Measurements from ENCODE around the gene DAB1.

The DAB1 gene

GRCh38 chr1:57137980-57138379 is 285.9 kb downstream of the DAB1 start (continued):
- no peak for TF ChIP-seq REST (tag by site-specific recombination; IDR thresholded peaks at IDR 0.05)
- no peak for TF ChIP-seq SP3 (tag by site-specific recombination; IDR thresholded peaks at IDR 0.05)
- TF ChIP-seq ZNF146 (tag by site-specific recombination; IDR thresholded peaks at IDR 0.05): no peak
- no peak for TF ChIP-seq ZNF140 (tag by site-specific recombination; IDR thresholded peaks at IDR 0.05)

GRCh38 chr1:57134803-57135202 is 289.1 kb downstream of the DAB1 start:
- Histone ChIP-seq H3K4me1 (ENCODE audit: control insufficient read depth, insufficient read depth, low read length) (no peaks in the 10 kb centered on the region), H3K27ac (ENCODE audit: extremely low read depth, low read depth, low read length) (no peak overlapping the region), H3K9me3 (ENCODE audit: control insufficient read depth, insufficient read depth, low read depth, low read length) (no peaks in the 10 kb centered on the region), H3K4me3 (ENCODE audit: low read depth, low read length) (no peak overlapping the region), H3K36me3 (ENCODE audit: control insufficient read depth in 2 of 2, insufficient read depth in 1 of 2, low read length in 2 of 2) (no peaks in the 10 kb centered on the region)
- ChIA-PET CTCF (interaction anchor here (0.5 kb wide), 1 partner anchor 48 kb away, joined by 3 read pairs; no protein-coding TSS in a partner anchor), POLR2A (no interaction called here)
- TF ChIP-seq ZBTB11 (tag by site-specific recombination; conservative IDR thresholded peaks at IDR 0.05; ENCODE audit: low read depth) (no peak), ZNF146 (tag by site-specific recombination; IDR thresholded peaks at IDR 0.05) (no peak), ZNF2 (tag by site-specific recombination; IDR thresholded peaks at IDR 0.05) (no peak), ZNF513 (tag by site-specific recombination; IDR thresholded peaks at IDR 0.05) (no peak), MZF1 (tag by site-specific recombination; IDR thresholded peaks at IDR 0.05; ENCODE audit: borderline replicate concordance) (no peak), ZNF24 (tag by site-specific recombination; IDR thresholded peaks at IDR 0.05) (no peak)

- no peak overlapping the region for H3K4me3 ChIP-seq (ENCODE audit: low read depth, low read length)
- ChIA-PET CTCF (no interaction called here), POLR2A (no interaction called here)
- no peaks in the 10 kb centered on the region for H3K4me1 ChIP-seq (ENCODE audit: control insufficient read depth, insufficient read depth, low read length)
- no peak overlapping the region for H3K27ac ChIP-seq (ENCODE audit: extremely low read depth, low read depth, low read length)
- H3K36me3 ChIP-seq (ENCODE audit: control insufficient read depth in 2 of 2, insufficient read depth in 1 of 2, low read length in 2 of 2): no peaks in the 10 kb centered on the region
- H3K9me3 ChIP-seq (ENCODE audit: control insufficient read depth, insufficient read depth, low read depth, low read length): no peaks in the 10 kb centered on the region
- no peak for TF ChIP-seq ZNF121 (tag by site-specific recombination; IDR thresholded peaks at IDR 0.05)
- TF ChIP-seq ZBTB1 (tag by site-specific recombination; IDR thresholded peaks at IDR 0.05): no peak
- TF ChIP-seq SETDB1 (IDR thresholded peaks at IDR 0.05; ENCODE audit: insufficient read length, low read length): no peak
- TF ChIP-seq ZNF354C (tag by site-specific recombination; IDR thresholded peaks at IDR 0.05; ENCODE audit: borderline replicate concordance, low read depth): no peak
Measured at GRCh38 chr1:57133686-57134085, 290.2 kb downstream of the DAB1 start.
